HG03066 (cell line): ENCODE data around the gene CAPZA1.
"Not testable (repeated sequence)": the region's sequence is repeated elsewhere in the genome, so short reads cannot be mapped to it uniquely, and the experiment has no call there.

Experiments
- ATAC-seq: cut with Tn5 transposase; IDR thresholded peaks from one replicate; pipeline ENCODE4 v1.9.1; 2021; ENCODE audit warnings: low read depth; ENCODE audit not compliant: unreplicated experiment

CAPZA1 gene

GRCh38 chr1:112626193-112626592, 6.6 kb downstream of the CAPZA1 start:
- no peak for ATAC-seq

- no peak for ATAC-seq
Observed at GRCh38 chr1:112626887-112627286, 7.3 kb downstream of the CAPZA1 start.

GRCh38 chr1:112628516-112628915, 8.9 kb downstream of the CAPZA1 start:
- ATAC-seq = no peak

GRCh38 chr1:112629256-112629655, 9.6 kb downstream of the CAPZA1 start:
- ATAC-seq = no peak

GRCh38 chr1:112633628-112634027, 14.0 kb downstream of the CAPZA1 start:
- no peak for ATAC-seq

- ATAC-seq = no peak
Observed at GRCh38 chr1:112634367-112634766, 14.7 kb downstream of the CAPZA1 start.

GRCh38 chr1:112636056-112636455, 16.4 kb downstream of the CAPZA1 start:
- no peak for ATAC-seq

- ATAC-seq = peak; percentile 47
Observed at GRCh38 chr1:112636597-112637253, 17.1 kb downstream of the CAPZA1 start.

GRCh38 chr1:112637254-112638109, 17.9 kb downstream of the CAPZA1 start:
- no peak for ATAC-seq

GRCh38 chr1:112638110-112638428, 18.4 kb downstream of the CAPZA1 start:
- ATAC-seq = no peak

- ATAC-seq = not testable (repeated sequence)
Observed at GRCh38 chr1:112640437-112640836, 20.8 kb downstream of the CAPZA1 start.

- ATAC-seq = no peak
Observed at GRCh38 chr1:112643080-112643479, 23.4 kb downstream of the CAPZA1 start.

- ATAC-seq = no peak
Observed at GRCh38 chr1:112646225-112646624, 26.6 kb downstream of the CAPZA1 start.

- no peak for ATAC-seq
Observed at GRCh38 chr1:112651205-112651604, 31.6 kb downstream of the CAPZA1 start.

- no peak for ATAC-seq
Observed at GRCh38 chr1:112665857-112666256, 46.2 kb downstream of the CAPZA1 start.

- ATAC-seq = no peak
Observed at GRCh38 chr1:112666946-112667345, 47.3 kb downstream of the CAPZA1 start.

- no peak for ATAC-seq
Observed at GRCh38 chr1:112672009-112672408, 52.4 kb downstream of the CAPZA1 start.

GRCh38 chr1:112672842-112673241, 53.2 kb downstream of the CAPZA1 start:
- ATAC-seq = no peak

- peak; percentile 12 for ATAC-seq
Observed at GRCh38 chr1:112673592-112674439, 54.2 kb downstream of the CAPZA1 start.

- ATAC-seq = peak; percentile 56
Observed at GRCh38 chr1:112674440-112674985, 54.9 kb downstream of the CAPZA1 start, which contains the start of gene MOV10. Gene MOV10, plus strand, starts transcription at chr1:112674659. Its CDS starts 254 bp downstream, at chr1:112674913.
